ENCODE measurements around the gene UNC93B1. TPM values are rescaled to one million over a fixed set of nuclear protein-coding genes. Genes with fewer than 3 reads are reported as not detected.

UNC93B1 gene
- total and polyA plus RNA-seq, 2 of the 13 experiments (the other 11 are each of a cell fraction or from before 2014, with no cell fraction given): 8.8 to 18.9 TPM

DNA sequence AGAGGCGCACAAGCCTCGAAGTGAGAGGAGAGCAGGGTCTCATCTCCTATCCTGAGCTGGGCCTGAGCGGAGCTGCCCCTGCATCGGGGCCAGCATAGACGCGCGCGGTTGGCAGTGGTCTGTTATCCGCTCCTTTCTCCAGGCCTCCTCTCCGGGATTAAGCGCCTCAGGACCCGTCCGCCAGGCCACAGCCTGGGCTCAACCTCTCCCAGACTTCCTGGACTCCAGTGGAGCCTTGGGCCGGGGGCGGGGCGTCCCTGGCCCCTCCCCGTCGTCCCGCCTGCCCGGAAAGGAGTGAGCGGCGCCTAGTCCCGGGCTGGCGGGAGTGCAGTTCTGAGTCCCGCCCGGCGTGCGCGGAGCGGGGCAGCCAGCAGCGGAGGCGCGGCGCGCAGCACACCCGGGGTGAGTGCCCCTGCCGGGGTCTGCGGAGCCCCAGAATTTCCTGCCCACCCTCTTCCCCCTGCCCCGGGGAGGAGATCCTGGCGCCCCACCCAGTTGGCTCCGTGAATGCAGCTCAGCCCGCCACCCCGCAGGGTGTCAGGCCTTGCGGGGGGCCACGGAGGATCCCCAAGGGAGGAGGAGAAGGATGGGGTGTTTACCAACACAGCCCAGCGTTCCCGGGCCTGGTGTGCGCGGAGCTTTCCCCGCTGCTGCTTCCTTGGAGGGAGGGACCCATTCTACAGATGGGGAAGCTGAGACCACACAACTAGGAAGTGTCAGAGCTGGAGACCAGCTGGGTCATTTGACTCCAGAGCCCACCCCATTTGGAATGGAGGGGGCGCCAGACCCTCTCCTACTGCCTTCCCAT lies 35.0 kb upstream of the UNC93B1 start, which contains the start of gene TCIRG1 (continued):
- TF ChIP-seq ZNF232 (CRISPR knock-in tag; IDR thresholded peaks at IDR 0.05; ENCODE audit: borderline replicate concordance) (peak; percentile 18; the same call in 1 of the 2 replicates), AKAP8 (CRISPR knock-in tag; IDR thresholded peaks at IDR 0.05) (no peak; the same call in 1 of the 2 replicates), ZNF75D (CRISPR knock-in tag; IDR thresholded peaks at IDR 0.05; ENCODE audit: borderline replicate concordance) (no peak), YEATS2 (CRISPR knock-in tag; IDR thresholded peaks at IDR 0.05; ENCODE audit: borderline replicate concordance) (no peak), ETV6 (CRISPR knock-in tag; conservative IDR thresholded peaks at IDR 0.05) (0 out of 2 replicates have a peak, but pooled peaks have one; percentile 14), GATAD1 (CRISPR knock-in tag; IDR thresholded peaks at IDR 0.05) (0 out of 2 replicates have a peak, but pooled peaks have one; percentile 32), FLYWCH1 (CRISPR knock-in tag; IDR thresholded peaks at IDR 0.05) (no peak), ZNF264 (CRISPR knock-in tag; IDR thresholded peaks at IDR 0.05) (no peak; the same call in 1 of the 2 replicates), ZNF883 (CRISPR knock-in tag; IDR thresholded peaks at IDR 0.05; ENCODE audit: not compliant biosample characterization) (no peak), RBM39 (IDR thresholded peaks at IDR 0.05; ENCODE audit: low read depth, low read length, poor library complexity, severe bottlenecking) (no peak), ZNF589 (CRISPR knock-in tag; conservative IDR thresholded peaks at IDR 0.05) (no peak), NONO (IDR thresholded peaks at IDR 0.05) (no peak), NONO (CRISPR knock-in tag; conservative IDR thresholded peaks at IDR 0.05) (no peak)
- TF ChIP-seq, protein P1, sequence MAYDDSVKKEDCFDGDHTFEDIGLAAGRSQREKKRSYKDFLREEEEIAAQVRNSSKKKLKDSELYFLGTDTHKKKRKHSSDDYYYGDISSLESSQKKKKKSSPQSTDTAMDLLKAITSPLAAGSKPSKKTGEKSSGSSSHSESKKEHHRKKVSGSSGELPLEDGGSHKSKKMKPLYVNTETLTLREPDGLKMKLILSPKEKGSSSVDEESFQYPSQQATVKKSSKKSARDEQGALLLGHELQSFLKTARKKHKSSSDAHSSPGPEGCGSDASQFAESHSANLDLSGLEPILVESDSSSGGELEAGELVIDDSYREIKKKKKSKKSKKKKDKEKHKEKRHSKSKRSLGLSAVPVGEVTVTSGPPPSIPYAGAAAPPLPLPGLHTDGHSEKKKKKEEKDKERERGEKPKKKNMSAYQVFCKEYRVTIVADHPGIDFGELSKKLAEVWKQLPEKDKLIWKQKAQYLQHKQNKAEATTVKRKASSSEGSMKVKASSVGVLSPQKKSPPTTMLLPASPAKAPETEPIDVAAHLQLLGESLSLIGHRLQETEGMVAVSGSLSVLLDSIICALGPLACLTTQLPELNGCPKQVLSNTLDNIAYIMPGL (CRISPR knock-in tag; IDR thresholded peaks at IDR 0.05; ENCODE audit: borderline replicate concordance in 1 of 2, low read depth in 1 of 2): peak in 1 of 2 experiments; percentile 32; a peak in 2 of 4 replicates
- TF ChIP-seq, protein P2, sequence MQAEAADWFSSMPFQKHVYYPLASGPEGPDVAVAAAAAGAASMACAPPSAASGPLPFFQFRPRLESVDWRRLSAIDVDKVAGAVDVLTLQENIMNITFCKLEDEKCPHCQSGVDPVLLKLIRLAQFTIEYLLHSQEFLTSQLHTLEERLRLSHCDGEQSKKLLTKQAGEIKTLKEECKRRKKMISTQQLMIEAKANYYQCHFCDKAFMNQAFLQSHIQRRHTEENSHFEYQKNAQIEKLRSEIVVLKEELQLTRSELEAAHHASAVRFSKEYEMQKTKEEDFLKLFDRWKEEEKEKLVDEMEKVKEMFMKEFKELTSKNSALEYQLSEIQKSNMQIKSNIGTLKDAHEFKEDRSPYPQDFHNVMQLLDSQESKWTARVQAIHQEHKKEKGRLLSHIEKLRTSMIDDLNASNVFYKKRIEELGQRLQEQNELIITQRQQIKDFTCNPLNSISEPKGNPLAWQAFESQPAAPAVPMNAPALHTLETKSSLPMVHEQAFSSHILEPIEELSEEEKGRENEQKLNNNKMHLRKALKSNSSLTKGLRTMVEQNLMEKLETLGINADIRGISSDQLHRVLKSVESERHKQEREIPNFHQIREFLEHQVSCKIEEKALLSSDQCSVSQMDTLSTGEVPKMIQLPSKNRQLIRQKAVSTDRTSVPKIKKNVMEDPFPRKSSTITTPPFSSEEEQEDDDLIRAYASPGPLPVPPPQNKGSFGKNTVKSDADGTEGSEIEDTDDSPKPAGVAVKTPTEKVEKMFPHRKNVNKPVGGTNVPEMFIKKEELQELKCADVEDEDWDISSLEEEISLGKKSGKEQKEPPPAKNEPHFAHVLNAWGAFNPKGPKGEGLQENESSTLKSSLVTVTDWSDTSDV (CRISPR knock-in tag; IDR thresholded peaks at IDR 0.05): no peak
- TF ChIP-seq, protein P3, sequence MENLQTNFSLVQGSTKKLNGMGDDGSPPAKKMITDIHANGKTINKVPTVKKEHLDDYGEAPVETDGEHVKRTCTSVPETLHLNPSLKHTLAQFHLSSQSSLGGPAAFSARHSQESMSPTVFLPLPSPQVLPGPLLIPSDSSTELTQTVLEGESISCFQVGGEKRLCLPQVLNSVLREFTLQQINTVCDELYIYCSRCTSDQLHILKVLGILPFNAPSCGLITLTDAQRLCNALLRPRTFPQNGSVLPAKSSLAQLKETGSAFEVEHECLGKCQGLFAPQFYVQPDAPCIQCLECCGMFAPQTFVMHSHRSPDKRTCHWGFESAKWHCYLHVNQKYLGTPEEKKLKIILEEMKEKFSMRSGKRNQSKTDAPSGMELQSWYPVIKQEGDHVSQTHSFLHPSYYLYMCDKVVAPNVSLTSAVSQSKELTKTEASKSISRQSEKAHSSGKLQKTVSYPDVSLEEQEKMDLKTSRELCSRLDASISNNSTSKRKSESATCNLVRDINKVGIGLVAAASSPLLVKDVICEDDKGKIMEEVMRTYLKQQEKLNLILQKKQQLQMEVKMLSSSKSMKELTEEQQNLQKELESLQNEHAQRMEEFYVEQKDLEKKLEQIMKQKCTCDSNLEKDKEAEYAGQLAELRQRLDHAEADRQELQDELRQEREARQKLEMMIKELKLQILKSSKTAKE (CRISPR knock-in tag; IDR thresholded peaks at IDR 0.05; ENCODE audit: borderline replicate concordance): no peak
- TF ChIP-seq, protein P4, sequence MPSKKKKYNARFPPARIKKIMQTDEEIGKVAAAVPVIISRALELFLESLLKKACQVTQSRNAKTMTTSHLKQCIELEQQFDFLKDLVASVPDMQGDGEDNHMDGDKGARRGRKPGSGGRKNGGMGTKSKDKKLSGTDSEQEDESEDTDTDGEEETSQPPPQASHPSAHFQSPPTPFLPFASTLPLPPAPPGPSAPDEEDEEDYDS (CRISPR knock-in tag; IDR thresholded peaks at IDR 0.05): peak; percentile 80
- TF ChIP-seq, protein P5, sequence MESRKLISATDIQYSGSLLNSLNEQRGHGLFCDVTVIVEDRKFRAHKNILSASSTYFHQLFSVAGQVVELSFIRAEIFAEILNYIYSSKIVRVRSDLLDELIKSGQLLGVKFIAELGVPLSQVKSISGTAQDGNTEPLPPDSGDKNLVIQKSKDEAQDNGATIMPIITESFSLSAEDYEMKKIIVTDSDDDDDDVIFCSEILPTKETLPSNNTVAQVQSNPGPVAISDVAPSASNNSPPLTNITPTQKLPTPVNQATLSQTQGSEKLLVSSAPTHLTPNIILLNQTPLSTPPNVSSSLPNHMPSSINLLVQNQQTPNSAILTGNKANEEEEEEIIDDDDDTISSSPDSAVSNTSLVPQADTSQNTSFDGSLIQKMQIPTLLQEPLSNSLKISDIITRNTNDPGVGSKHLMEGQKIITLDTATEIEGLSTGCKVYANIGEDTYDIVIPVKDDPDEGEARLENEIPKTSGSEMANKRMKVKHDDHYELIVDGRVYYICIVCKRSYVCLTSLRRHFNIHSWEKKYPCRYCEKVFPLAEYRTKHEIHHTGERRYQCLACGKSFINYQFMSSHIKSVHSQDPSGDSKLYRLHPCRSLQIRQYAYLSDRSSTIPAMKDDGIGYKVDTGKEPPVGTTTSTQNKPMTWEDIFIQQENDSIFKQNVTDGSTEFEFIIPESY (CRISPR knock-in tag; IDR thresholded peaks at IDR 0.05): no peak
